OCI-LY1 (cell line): ENCODE results near the gene PRKG2.
"Not testable (repeated sequence)": the region's sequence is repeated elsewhere in the genome, so short reads cannot be mapped to it uniquely, and the experiment has no call there.

Experiments
- EZH2 ChIP-seq: fragments of 200-600 bp; sonication (generic), shearing (Covaris generic); IDR thresholded peaks from 2 replicates; pipeline ENCODE4 v1.8.0; 2017; ENCODE audit warnings: borderline replicate concordance, mixed run types, mild to moderate bottlenecking, antibody characterized with exemption, low read length, moderate library complexity, mixed read lengths
- TF ChIP-seq, protein P1 (sequence below): fragments of 200-600 bp; sonication (generic), shearing (Covaris generic); IDR thresholded peaks from 2 replicates; pipeline ENCODE4 v1.5.1; 2017; ENCODE audit warnings: mild to moderate bottlenecking, antibody characterized with exemption, low read length, moderate library complexity, mixed read lengths

GRCh38 chr4:81153714-81154323 is 61.2 kb downstream of the PRKG2 start:
- TF ChIP-seq, protein P1, sequence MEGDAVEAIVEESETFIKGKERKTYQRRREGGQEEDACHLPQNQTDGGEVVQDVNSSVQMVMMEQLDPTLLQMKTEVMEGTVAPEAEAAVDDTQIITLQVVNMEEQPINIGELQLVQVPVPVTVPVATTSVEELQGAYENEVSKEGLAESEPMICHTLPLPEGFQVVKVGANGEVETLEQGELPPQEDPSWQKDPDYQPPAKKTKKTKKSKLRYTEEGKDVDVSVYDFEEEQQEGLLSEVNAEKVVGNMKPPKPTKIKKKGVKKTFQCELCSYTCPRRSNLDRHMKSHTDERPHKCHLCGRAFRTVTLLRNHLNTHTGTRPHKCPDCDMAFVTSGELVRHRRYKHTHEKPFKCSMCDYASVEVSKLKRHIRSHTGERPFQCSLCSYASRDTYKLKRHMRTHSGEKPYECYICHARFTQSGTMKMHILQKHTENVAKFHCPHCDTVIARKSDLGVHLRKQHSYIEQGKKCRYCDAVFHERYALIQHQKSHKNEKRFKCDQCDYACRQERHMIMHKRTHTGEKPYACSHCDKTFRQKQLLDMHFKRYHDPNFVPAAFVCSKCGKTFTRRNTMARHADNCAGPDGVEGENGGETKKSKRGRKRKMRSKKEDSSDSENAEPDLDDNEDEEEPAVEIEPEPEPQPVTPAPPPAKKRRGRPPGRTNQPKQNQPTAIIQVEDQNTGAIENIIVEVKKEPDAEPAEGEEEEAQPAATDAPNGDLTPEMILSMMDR, result not testable (repeated sequence)
- not testable (repeated sequence) for TF ChIP-seq EZH2
